H54 (cell line): ENCODE data around the gene PCARE.

Source experiments
- DNase-seq: peaks from one replicate; pipeline ENCODE4 v3.0.0; 2011; ENCODE audit warnings: low spot score, mixed read lengths; ENCODE audit not compliant: insufficient read length
- FAIRE-seq: peaks from 3 replicates; lab custom pipeline; 2011; peaks lifted over from hg19 to GRCh38; lab: Jason Lieb, UNC
- POLR2A ChIP-seq: IDR thresholded peaks from 2 replicates; pipeline ENCODE4 v1.6.1; 2011; ENCODE audit warnings: low read depth, mild to moderate bottlenecking, low read length

The PCARE gene

GRCh38 chr2:29074411-29074810 lies at the start of gene PCARE:
Gene PCARE, minus strand, starts transcription at chr2:29074523. Its CDS starts 262 bp downstream, at chr2:29074261.
- TF ChIP-seq POLR2A: no peak
- FAIRE-seq (no peak), DNase-seq (no peak)

GRCh38 chr2:29123617-29124349 lies 49.5 kb upstream of the PCARE start:
- FAIRE-seq: peak; percentile 93
- TF ChIP-seq POLR2A: no peak
- no peak for DNase-seq

- DNase-seq: no peak
- FAIRE-seq: peak; percentile 64
- TF ChIP-seq POLR2A: no peak
These were observed 46.5 kb upstream of the PCARE start for GRCh38 chr2:29120846-29121245.

- FAIRE-seq (peak; percentile 52), DNase-seq (no peak)
- no peak for TF ChIP-seq POLR2A
These were observed 44.9 kb upstream of the PCARE start for GRCh38 chr2:29119211-29119610.

- peak; percentile 75 for DNase-seq
- peak; percentile 92 for FAIRE-seq
- no peak for TF ChIP-seq POLR2A
These were observed 43.4 kb upstream of the PCARE start for GRCh38 chr2:29117636-29118303.

- DNase-seq: peak; percentile 69
- peak; percentile 90 for FAIRE-seq
These were observed 41.8 kb upstream of the PCARE start for GRCh38 chr2:29115797-29116781.

GRCh38 chr2:29114946-29115609 lies 40.8 kb upstream of the PCARE start, which contains the start of gene CLIP4:
Gene CLIP4, plus strand, starts transcription at chr2:29115415. Its CDS starts 5,974 bp downstream, at chr2:29121389.
- TF ChIP-seq POLR2A: peak; percentile 65
- DNase-seq (peak; percentile 42), FAIRE-seq (no peak)

More at GRCh38 chr2:29115797-29116781, 41.8 kb upstream of the PCARE start:
- TF ChIP-seq POLR2A: no peak

DNA sequence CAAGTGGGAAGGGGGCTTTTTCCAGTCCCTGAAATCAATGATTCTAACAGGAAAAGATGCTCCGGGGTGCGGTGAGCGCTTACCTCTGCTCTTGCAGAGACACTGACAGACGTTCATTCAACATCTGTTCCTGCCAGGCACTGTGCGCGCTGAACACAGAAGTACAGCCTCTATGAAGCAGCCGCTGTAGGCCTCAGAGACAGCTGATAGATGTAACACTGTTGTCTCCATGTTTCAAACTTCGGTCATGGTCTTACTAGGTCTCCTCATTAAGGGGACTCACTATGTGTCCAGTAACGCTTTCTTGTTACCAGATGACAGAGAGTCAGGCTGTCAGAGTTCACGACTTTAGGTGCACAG lies 40.2 kb upstream of the PCARE start:
- no peak for TF ChIP-seq POLR2A
- DNase-seq: no peak
- FAIRE-seq: no peak

DNA sequence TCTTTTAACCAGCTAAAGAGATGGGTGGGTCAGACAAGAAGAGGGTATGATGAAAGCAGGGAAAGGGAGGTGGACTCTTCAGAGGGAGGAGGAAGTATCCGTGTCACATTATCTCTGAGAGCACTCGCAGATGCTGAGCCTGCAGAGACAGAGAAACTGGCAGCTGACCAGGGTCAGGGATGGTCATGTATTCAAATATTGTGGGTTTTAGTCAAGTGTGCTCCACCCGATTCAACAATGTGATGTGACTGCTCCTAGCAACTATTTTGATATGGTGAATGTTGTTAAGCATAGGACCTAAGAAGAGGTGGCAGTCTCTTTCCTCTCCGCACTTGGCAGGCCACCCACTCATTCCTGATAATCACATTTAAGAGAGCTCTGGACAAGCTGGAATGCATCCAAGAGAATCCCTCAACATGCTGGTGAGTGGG lies 39.6 kb upstream of the PCARE start:
- peak; percentile 53 for DNase-seq
- TF ChIP-seq POLR2A: no peak
- no peak for FAIRE-seq

DNA sequence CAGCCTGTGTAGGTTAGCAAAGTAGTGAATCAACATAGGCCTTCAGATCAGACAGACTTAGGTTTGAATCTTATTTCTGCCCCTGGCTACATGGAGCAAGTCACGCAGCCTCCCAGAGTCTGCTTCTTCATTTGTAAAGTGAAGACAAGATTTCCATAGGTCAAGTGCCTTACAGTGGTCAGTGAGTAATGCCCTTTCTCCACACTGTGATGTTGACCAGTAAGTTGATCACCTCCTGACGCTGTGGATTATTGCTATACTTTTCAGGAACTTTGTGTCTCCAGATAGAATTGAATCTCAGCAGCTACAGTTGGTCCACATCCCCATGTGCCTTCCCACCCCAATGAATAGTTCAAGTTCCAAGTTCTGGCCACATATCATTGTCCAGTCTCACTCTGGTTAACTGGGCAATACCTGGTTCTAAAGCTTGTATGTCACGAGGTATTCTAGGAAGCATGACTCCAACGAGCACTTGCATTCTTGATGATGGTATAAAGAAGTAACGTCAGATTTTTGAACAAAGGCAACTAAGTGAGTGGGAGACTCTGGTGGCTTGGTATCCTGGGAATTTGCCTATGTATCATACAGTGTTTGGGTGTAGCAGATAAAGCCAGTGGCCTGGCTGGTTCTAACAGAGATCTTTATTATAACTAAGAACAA lies 38.8 kb upstream of the PCARE start:
- no peak for FAIRE-seq

GRCh38 chr2:29112379-29112778 lies 38.1 kb upstream of the PCARE start:
- TF ChIP-seq POLR2A: no peak
- FAIRE-seq: no peak
- DNase-seq: no peak

More for the DNA sequence above, 38.8 kb upstream of the PCARE start:
- DNase-seq: peak; percentile 21
- no peak for TF ChIP-seq POLR2A

DNA sequence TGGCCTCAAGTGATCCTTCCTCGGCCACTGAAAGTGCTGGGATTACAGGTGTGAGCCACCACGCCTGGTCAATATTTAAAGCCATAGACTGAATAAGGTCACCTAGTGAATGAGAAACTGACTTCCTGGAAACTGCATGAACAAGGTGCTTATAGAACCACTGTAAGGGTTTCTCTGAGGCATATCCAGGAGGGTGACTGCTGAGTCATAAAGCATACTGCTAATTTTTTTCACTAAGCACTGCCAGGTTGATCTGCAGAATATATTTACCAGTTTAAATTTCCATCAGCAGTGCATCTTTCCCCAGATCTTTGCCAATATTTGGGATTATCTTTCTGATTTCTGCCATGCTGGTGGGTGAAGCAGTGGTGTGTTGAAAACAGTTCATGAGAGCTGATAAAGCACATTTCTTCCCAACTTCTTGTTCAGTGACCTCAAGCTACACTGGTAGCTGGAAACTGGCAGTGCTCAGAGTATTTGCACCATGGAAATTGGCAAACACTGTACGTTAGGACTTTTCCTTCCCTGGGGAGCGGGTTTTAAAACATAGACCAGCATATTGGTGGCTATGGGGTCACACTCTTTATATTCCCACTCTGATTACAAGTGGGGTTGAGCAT lies 36.7 kb upstream of the PCARE start:
- no peak for FAIRE-seq
- TF ChIP-seq POLR2A: no peak
- DNase-seq: peak; percentile 33
